Right lobe of liver (tissue), 4 donors: ENCODE results near the gene TCOF1.

Source experiments
- CTCF ChIP-seq, 4 donors: fragments of 200-600 bp in 3 of 4; fragments of 450-650 bp in 1 of 4; IDR thresholded peaks; one replicate each; pipeline versions ENCODE4 v1.5.1 to v1.8.0; 2016 to 2022; ENCODE audit warnings: antibody characterized with exemption in 4 of 4, mild to moderate bottlenecking in 2 of 4
- POLR2A ChIP-seq: fragments of 450-650 bp; IDR thresholded peaks from one replicate; pipeline ENCODE4 v1.6.1; 2017; ENCODE audit warnings: antibody characterized with exemption, mild to moderate bottlenecking
- donor health status: DM: no; HTN: no; CAD: no.
- donor health status: DM: no; HTN: no; CAD: no.
- donor health status: DM: no; HTN: yes; CAD: no.

- TF ChIP-seq CTCF (IDR thresholded peaks at IDR 0.05) (no peak), POLR2A (no peak)
These were observed 64.6 kb downstream of the TCOF1 start for GRCh38 chr5:150422075-150422474.
